OCI-LY1 (cell line): ENCODE results near the gene FKBP11.
"Not testable (repeated sequence)": the region's sequence is repeated elsewhere in the genome, so short reads cannot be mapped to it uniquely, and the experiment has no call there.

Experiments
- H2AFZ ChIP-seq: fragments of 200-600 bp; sonication (generic), shearing (Covaris generic); 2 replicates; pipeline ENCODE4 v1.6.0; 2014; ENCODE audit warnings: antibody characterized with exemption, mild to moderate bottlenecking, low read length
- H3F3A ChIP-seq: fragments of 200-600 bp; sonication (generic), shearing (Covaris generic); 2 replicates; pipeline ENCODE4 v1.6.0; 2014; ENCODE audit warnings: mild to moderate bottlenecking, antibody characterized with exemption, low read length, moderate library complexity; ENCODE audit not compliant: insufficient read depth
- H3K27ac ChIP-seq: fragments of 200-600 bp; sonication (generic); 2 replicates; pipeline ENCODE4 v1.5.1; 2014; ENCODE audit warnings: low read length, mixed run types, mild to moderate bottlenecking, low read depth; ENCODE audit not compliant: poor library complexity, severe bottlenecking
- H3K27me3 ChIP-seq: fragments of 200-600 bp; sonication (generic); 2 replicates; pipeline ENCODE4 v1.6.0; 2014; ENCODE audit warnings: antibody characterized with exemption, mild to moderate bottlenecking, low read length, moderate library complexity; ENCODE audit not compliant: insufficient read depth
- H3K36me3 ChIP-seq: fragments of 200-600 bp; sonication (generic); 2 replicates; pipeline ENCODE4 v1.6.1; 2014; ENCODE audit warnings: mild to moderate bottlenecking, antibody characterized with exemption, low read length, moderate library complexity, mixed read lengths; ENCODE audit not compliant: insufficient read depth
- H3K4me1 ChIP-seq: fragments of 200-600 bp; sonication (generic); 2 replicates; pipeline ENCODE4 v1.5.1; 2014; ENCODE audit warnings: mild to moderate bottlenecking, low read length, moderate library complexity; ENCODE audit not compliant: insufficient read depth, severe bottlenecking
- H3K4me2 ChIP-seq: fragments of 200-600 bp; sonication (generic), shearing (Covaris generic); 2 replicates; pipeline ENCODE4 v1.6.1; 2014; ENCODE audit warnings: low read length
- H3K4me3 ChIP-seq: fragments of 200-600 bp; sonication (generic); 2 replicates; pipeline ENCODE4 v1.5.1; 2014; ENCODE audit warnings: low read length, low read depth, mild to moderate bottlenecking, mixed read lengths; ENCODE audit not compliant: poor library complexity, severe bottlenecking
- H3K79me2 ChIP-seq: fragments of 200-600 bp; shearing (Covaris generic); 2 replicates; pipeline ENCODE4 v1.6.1; 2016; ENCODE audit warnings: mixed run types, low read length, mixed read lengths; ENCODE audit not compliant: insufficient read depth
- H3K9ac ChIP-seq: fragments of 200-600 bp; sonication (generic), shearing (Covaris generic); 2 replicates; pipeline ENCODE4 v1.6.1; 2014; ENCODE audit warnings: mild to moderate bottlenecking, low read length, mixed read lengths
- H3K9me2 ChIP-seq: fragments of 200-600 bp; sonication (generic), shearing (Covaris generic); 2 replicates; pipeline ENCODE4 v1.6.1; 2014; ENCODE audit warnings: low read depth, mild to moderate bottlenecking, low read length, mixed read lengths
- H3K9me3 ChIP-seq: fragments of 200-600 bp; shearing (Covaris generic); 2 replicates; pipeline ENCODE4 v1.6.1; 2014; ENCODE audit warnings: low read length, mixed read lengths
- H4K20me1 ChIP-seq: fragments of 200-600 bp; sonication (generic), shearing (Covaris generic); 2 replicates; pipeline ENCODE4 v1.6.0; 2016; ENCODE audit warnings: mild to moderate bottlenecking, low read length; ENCODE audit not compliant: insufficient read depth
- EZH2 ChIP-seq: fragments of 200-600 bp; sonication (generic), shearing (Covaris generic); IDR thresholded peaks from 2 replicates; pipeline ENCODE4 v1.8.0; 2017; ENCODE audit warnings: borderline replicate concordance, mixed run types, mild to moderate bottlenecking, antibody characterized with exemption, low read length, moderate library complexity, mixed read lengths
- TF ChIP-seq, protein P1 (sequence below): fragments of 200-600 bp; sonication (generic), shearing (Covaris generic); IDR thresholded peaks from 2 replicates; pipeline ENCODE4 v1.5.1; 2017; ENCODE audit warnings: mild to moderate bottlenecking, antibody characterized with exemption, low read length, moderate library complexity, mixed read lengths

The FKBP11 gene

DNA sequence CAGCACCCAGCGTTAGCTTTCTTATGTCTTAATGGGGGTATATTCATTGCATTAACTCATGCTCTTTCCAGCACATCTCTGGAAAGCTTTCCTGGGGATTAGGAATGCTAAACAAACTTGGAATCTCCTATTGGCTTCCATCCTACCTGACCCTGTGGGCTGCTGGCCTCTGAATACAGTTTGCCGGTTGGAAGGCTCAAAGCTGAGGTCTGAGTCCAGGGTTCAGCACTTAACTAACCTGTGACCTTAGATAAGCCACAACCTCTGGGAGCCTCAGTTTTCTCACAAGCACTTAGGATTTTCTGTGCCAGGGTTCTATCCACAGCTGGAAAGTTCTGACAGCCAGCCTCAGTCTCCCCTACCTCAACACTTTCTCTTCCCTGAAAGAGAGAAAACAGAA lies 46.7 kb downstream of the FKBP11 start:
- no peaks in the 10 kb centered on the region for H3K4me1 ChIP-seq
- TF ChIP-seq EZH2: no peak
- TF ChIP-seq, protein P1, sequence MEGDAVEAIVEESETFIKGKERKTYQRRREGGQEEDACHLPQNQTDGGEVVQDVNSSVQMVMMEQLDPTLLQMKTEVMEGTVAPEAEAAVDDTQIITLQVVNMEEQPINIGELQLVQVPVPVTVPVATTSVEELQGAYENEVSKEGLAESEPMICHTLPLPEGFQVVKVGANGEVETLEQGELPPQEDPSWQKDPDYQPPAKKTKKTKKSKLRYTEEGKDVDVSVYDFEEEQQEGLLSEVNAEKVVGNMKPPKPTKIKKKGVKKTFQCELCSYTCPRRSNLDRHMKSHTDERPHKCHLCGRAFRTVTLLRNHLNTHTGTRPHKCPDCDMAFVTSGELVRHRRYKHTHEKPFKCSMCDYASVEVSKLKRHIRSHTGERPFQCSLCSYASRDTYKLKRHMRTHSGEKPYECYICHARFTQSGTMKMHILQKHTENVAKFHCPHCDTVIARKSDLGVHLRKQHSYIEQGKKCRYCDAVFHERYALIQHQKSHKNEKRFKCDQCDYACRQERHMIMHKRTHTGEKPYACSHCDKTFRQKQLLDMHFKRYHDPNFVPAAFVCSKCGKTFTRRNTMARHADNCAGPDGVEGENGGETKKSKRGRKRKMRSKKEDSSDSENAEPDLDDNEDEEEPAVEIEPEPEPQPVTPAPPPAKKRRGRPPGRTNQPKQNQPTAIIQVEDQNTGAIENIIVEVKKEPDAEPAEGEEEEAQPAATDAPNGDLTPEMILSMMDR: no peak
- no peak overlapping the region for H3K4me3 ChIP-seq
- H3F3A ChIP-seq: no peaks in the 10 kb centered on the region
- no peaks in the 10 kb centered on the region for H3K36me3 ChIP-seq
- H3K27me3 ChIP-seq: peaks cover 8% of the 10 kb centered on the region; the same call in 1 of the 2 replicates
- no peaks in the 10 kb centered on the region for H3K9me2 ChIP-seq
- H3K4me2 ChIP-seq: no peak overlapping the region
- no peaks in the 10 kb centered on the region for H4K20me1 ChIP-seq
- H3K27ac ChIP-seq: no peak overlapping the region
- H3K9ac ChIP-seq: no peak overlapping the region
- no peaks in the 10 kb centered on the region for H3K79me2 ChIP-seq
- no peaks in the 10 kb centered on the region for H3K9me3 ChIP-seq
- no peak overlapping the region for H2AFZ ChIP-seq

DNA sequence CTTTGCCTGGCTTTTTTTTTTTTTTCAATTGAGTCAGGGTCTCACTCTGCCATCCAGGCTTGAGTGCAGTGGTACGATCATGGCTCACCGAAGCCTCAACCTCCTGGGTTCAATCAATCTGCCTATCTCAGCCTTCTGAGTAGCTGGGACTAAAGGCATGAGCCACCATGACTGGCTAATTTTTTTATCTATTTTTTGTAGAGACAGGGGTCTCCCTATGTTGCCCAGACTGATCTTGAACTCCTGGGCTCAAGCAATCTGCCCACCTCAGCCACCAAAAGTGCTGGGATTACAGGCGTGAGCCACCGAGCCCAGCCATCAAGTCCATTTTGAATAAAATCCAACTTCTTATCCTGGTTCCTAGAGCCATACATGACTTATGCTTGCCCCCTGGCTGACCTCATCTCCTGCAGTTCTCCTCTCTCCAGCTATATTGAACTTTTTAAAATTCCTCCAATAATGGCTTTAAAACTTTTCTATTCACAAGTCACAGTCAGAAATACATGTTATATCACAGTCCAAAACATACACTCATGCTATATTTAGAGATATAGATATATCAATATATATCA lies 49.3 kb downstream of the FKBP11 start:
- no peaks in the 10 kb centered on the region for H3K27me3 ChIP-seq
- TF ChIP-seq, protein P1: no peak
- TF ChIP-seq EZH2: no peak
- no peak overlapping the region for H3K4me2 ChIP-seq
- H3K4me3 ChIP-seq: no peak overlapping the region
- H3K27ac ChIP-seq: no peak overlapping the region
- no peak overlapping the region for H2AFZ ChIP-seq
- H3K79me2 ChIP-seq: no peaks in the 10 kb centered on the region
- H3K36me3 ChIP-seq: no peaks in the 10 kb centered on the region
- no peaks in the 10 kb centered on the region for H3K9me3 ChIP-seq
- no peaks in the 10 kb centered on the region for H3K4me1 ChIP-seq
- H3F3A ChIP-seq: no peaks in the 10 kb centered on the region
- no peak overlapping the region for H3K9ac ChIP-seq
- no peaks in the 10 kb centered on the region for H4K20me1 ChIP-seq
- no peaks in the 10 kb centered on the region for H3K9me2 ChIP-seq

DNA sequence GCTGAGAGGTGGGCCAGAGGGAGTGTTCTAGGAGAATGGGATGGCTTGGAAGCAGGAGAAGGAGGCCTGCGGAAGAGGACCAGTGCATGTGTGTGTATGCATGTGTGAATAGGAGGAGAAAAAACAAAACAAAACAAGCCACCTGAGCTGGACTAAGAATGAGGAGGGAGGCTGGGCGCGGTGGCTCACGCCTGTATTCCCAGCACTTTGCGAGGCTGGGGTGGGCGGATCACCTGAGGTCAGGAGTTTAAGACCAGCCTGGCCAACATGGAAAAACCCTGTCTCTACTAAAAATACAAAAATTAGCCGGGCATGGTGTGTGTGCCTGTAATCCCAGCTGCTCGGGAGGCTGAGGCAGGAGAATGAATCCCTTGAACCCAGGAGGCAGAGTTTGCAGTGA lies 51.8 kb downstream of the FKBP11 start:
- not testable (repeated sequence) for H2AFZ ChIP-seq, H3F3A ChIP-seq, H4K20me1 ChIP-seq, H3K27me3 ChIP-seq, H3K4me3 ChIP-seq, H3K9me3 ChIP-seq, H3K27ac ChIP-seq, H3K9me2 ChIP-seq, H3K4me1 ChIP-seq, H3K36me3 ChIP-seq, H3K9ac ChIP-seq, H3K4me2 ChIP-seq, H3K79me2 ChIP-seq

GRCh38 chr12:48873096-48873495 lies 52.2 kb downstream of the FKBP11 start:
- H3K79me2 ChIP-seq: no peaks in the 10 kb centered on the region
- H3F3A ChIP-seq: no peaks in the 10 kb centered on the region
- TF ChIP-seq EZH2: no peak
- TF ChIP-seq, protein P1: no peak
- no peaks in the 10 kb centered on the region for H3K36me3 ChIP-seq
- no peaks in the 10 kb centered on the region for H3K27me3 ChIP-seq
- H3K4me2 ChIP-seq: no peak overlapping the region
- H3K27ac ChIP-seq: no peak overlapping the region
- H3K9me3 ChIP-seq: no peaks in the 10 kb centered on the region
- H3K9ac ChIP-seq: no peak overlapping the region
- H3K9me2 ChIP-seq: no peaks in the 10 kb centered on the region
- H3K4me1 ChIP-seq: no peaks in the 10 kb centered on the region
- no peak overlapping the region for H3K4me3 ChIP-seq
- H4K20me1 ChIP-seq: no peaks in the 10 kb centered on the region
- no peak overlapping the region for H2AFZ ChIP-seq
